OCI-LY3 (cell line): Measurements from ENCODE around the gene DDOST.

Experiments used
- CTCF ChIP-seq: fragments of 200-600, 300-600 bp; sonication (generic); IDR thresholded peaks from 2 replicates; pipeline ENCODE4 v1.5.1; 2014; ENCODE audit warnings: antibody characterized with exemption, low read length, low read depth
- EZH2phosphoT487 ChIP-seq: fragments of 200-600 bp; shearing (Covaris generic); IDR thresholded peaks from 2 replicates; pipeline ENCODE4 v1.6.1; 2018; ENCODE audit warnings: antibody characterized with exemption, mixed run types, low read depth

GRCh38 chr1:20706841-20707240 is 45.7 kb upstream of the DDOST start:
- TF ChIP-seq CTCF: no peak
- no peak for TF ChIP-seq EZH2phosphoT487
